H9 (cell line): ENCODE measurements around the gene MEI4. TPM values are rescaled to one million over a fixed set of nuclear protein-coding genes. Genes with fewer than 3 reads are reported as not detected.
A peak's percentile ranks its signal among the peaks of the same experiment; 100 is the strongest.

Experiments
- DNase-seq: peaks from one replicate; pipeline ENCODE4 v3.0.0-alpha.2; 2017
- H2AFZ ChIP-seq: one replicate; pipeline ENCODE4 v1.6.1; 2013; ENCODE audit warnings: mild to moderate bottlenecking, low read length, control low read depth, moderate library complexity
- H2AK5ac ChIP-seq: 2 replicates; pipeline ENCODE4 v1.6.1; 2013; ENCODE audit warnings: low read length, control low read depth, mixed read lengths; ENCODE audit not compliant: insufficient read length
- H2BK120ac ChIP-seq: one replicate; pipeline ENCODE4 v1.6.1; 2013; ENCODE audit warnings: low read depth, mild to moderate bottlenecking, low read length, control low read depth, inconsistent platforms; ENCODE audit not compliant: poor library complexity, severe bottlenecking
- H2BK12ac ChIP-seq: 2 replicates; pipeline ENCODE4 v1.6.1; 2013; ENCODE audit warnings: low read length, control low read depth, mixed read lengths, low read depth; ENCODE audit not compliant: insufficient read length
- H2BK15ac ChIP-seq: 2 replicates; pipeline ENCODE4 v1.6.1; 2013; ENCODE audit warnings: low read depth, low read length, control low read depth
- H2BK20ac ChIP-seq: one replicate; pipeline ENCODE4 v1.6.1; 2013; ENCODE audit warnings: low read depth, mild to moderate bottlenecking, low read length, control low read depth, inconsistent platforms; ENCODE audit not compliant: poor library complexity, severe bottlenecking
- H2BK5ac ChIP-seq: 2 replicates; pipeline ENCODE4 v1.6.1; 2013; ENCODE audit warnings: low read length, control low read depth, mixed read lengths; ENCODE audit not compliant: insufficient read length
- H3K14ac ChIP-seq: 2 replicates; pipeline ENCODE4 v1.6.1; 2013; ENCODE audit warnings: low read length, control low read depth; ENCODE audit not compliant: insufficient read depth
- H3K18ac ChIP-seq: 2 replicates; pipeline ENCODE4 v1.6.1; 2013; ENCODE audit warnings: low read depth, mild to moderate bottlenecking, mixed read lengths, low read length, control low read depth; ENCODE audit not compliant: insufficient read length
- H3K23ac ChIP-seq: 2 replicates; pipeline ENCODE4 v1.6.1; 2013; ENCODE audit warnings: low read length, control low read depth, mixed read lengths, low read depth; ENCODE audit not compliant: insufficient read length
- H3K23me2 ChIP-seq: 2 replicates; pipeline ENCODE4 v1.6.1; 2013; ENCODE audit warnings: low read depth, mild to moderate bottlenecking, mixed read lengths, low read length, control low read depth; ENCODE audit not compliant: insufficient read length, poor library complexity, severe bottlenecking
- H3K27ac ChIP-seq: 2 replicates; pipeline ENCODE4 v1.5.1; 2013; ENCODE audit warnings: low read length, control low read depth, mixed read lengths, low read depth; ENCODE audit not compliant: insufficient read length
- H3K27me3 ChIP-seq: 2 replicates; pipeline ENCODE4 v1.6.1; 2013; ENCODE audit warnings: low read length, control low read depth, inconsistent platforms; ENCODE audit not compliant: insufficient read depth
- H3K4ac ChIP-seq: 2 replicates; pipeline ENCODE4 v1.6.1; 2013; ENCODE audit warnings: low read depth, mild to moderate bottlenecking, control low read depth, inconsistent platforms, low read length, moderate library complexity
- H3K4me1 ChIP-seq: 2 replicates; pipeline ENCODE4 v1.6.1; 2013; ENCODE audit warnings: low read length, control low read depth, inconsistent platforms; ENCODE audit not compliant: insufficient read depth
- H3K4me2 ChIP-seq: 2 replicates; pipeline ENCODE4 v1.6.1; 2013; ENCODE audit warnings: low read length, control low read depth, mixed read lengths; ENCODE audit not compliant: insufficient read length, insufficient read depth
- H3K56ac ChIP-seq: 2 replicates; pipeline ENCODE4 v1.6.1; 2013; ENCODE audit warnings: low read depth, mild to moderate bottlenecking, mixed read lengths, low read length, control low read depth; ENCODE audit not compliant: insufficient read length
- H3K79me1 ChIP-seq: 2 replicates; pipeline ENCODE4 v1.6.1; 2013; ENCODE audit warnings: low read depth, mild to moderate bottlenecking, moderate library complexity, low read length, control low read depth, inconsistent platforms; ENCODE audit not compliant: insufficient read depth, poor library complexity, severe bottlenecking
- H3K79me2 ChIP-seq: 2 replicates; pipeline ENCODE4 v1.6.1; 2013; ENCODE audit warnings: low read length, control low read depth, inconsistent platforms; ENCODE audit not compliant: insufficient read depth
- H3K9ac ChIP-seq: 2 replicates; pipeline ENCODE4 v1.6.1; 2013; ENCODE audit warnings: low read length, control low read depth, mixed read lengths; ENCODE audit not compliant: insufficient read length; ENCODE audit errors: extremely low read depth
- H3K9me3 ChIP-seq: one replicate; pipeline ENCODE4 v1.6.1; 2013; ENCODE audit warnings: low read depth, low read length, inconsistent platforms; ENCODE audit not compliant: control insufficient read depth
- H3T11ph ChIP-seq: one replicate; pipeline ENCODE4 v1.6.1; 2013; ENCODE audit warnings: mild to moderate bottlenecking, low read length, control low read depth, inconsistent platforms
- H4K20me1 ChIP-seq: one replicate; pipeline ENCODE4 v1.6.1; 2013; ENCODE audit not compliant: control insufficient read depth, insufficient read length, insufficient read depth
- H4K5ac ChIP-seq: 2 replicates; pipeline ENCODE4 v1.6.1; 2013; ENCODE audit warnings: low read depth, mild to moderate bottlenecking, mixed read lengths, low read length, control low read depth; ENCODE audit not compliant: insufficient read length
- H4K8ac ChIP-seq: replicated peaks from 2 replicates; pipeline ENCODE4 v1.6.1; 2013; ENCODE audit warnings: low read length, control low read depth, mixed read lengths, low read depth; ENCODE audit not compliant: insufficient read length
- H4K91ac ChIP-seq: 2 replicates; pipeline ENCODE4 v1.6.1; 2013; ENCODE audit warnings: low read depth, mild to moderate bottlenecking, moderate library complexity, mixed read lengths, low read length, control low read depth; ENCODE audit not compliant: insufficient read length
- H3K27ac Mint-ChIP-seq, 3 experiments: 2 replicates in 2 of 3; 3 replicates in 1 of 3; pipeline ENCODE4 v1.8.0; 2020 to 2021; ENCODE audit warnings: mixed read lengths in 3 of 3, mild to moderate bottlenecking in 1 of 3, moderate library complexity in 1 of 3
- H3K27me3 Mint-ChIP-seq: 2 replicates; pipeline ENCODE4 v1.8.0; 2021; ENCODE audit warnings: low read depth, mild to moderate bottlenecking, moderate library complexity, mixed read lengths
- H3K36me3 Mint-ChIP-seq, 3 experiments: 2 replicates in 2 of 3; 3 replicates in 1 of 3; pipeline ENCODE4 v1.8.0; 2020 to 2021; ENCODE audit warnings: low read depth in 3 of 3, mixed read lengths in 3 of 3; ENCODE audit not compliant: insufficient read depth in 1 of 3
- H3K4me1 Mint-ChIP-seq, 2 experiments: 2 replicates each; pipeline ENCODE4 v1.8.0; 2020; ENCODE audit warnings: mixed read lengths in 2 of 2
- H3K4me3 Mint-ChIP-seq, 2 experiments: 2 replicates in 1 of 2; 3 replicates in 1 of 2; pipeline ENCODE4 v1.8.0; 2020 to 2021; ENCODE audit warnings: mild to moderate bottlenecking in 2 of 2, mixed read lengths in 2 of 2, moderate library complexity in 1 of 2
- H3K9me3 Mint-ChIP-seq, 2 experiments: 2 replicates in 1 of 2; 3 replicates in 1 of 2; pipeline ENCODE4 v1.8.0; 2020; ENCODE audit warnings: mild to moderate bottlenecking in 2 of 2, mixed read lengths in 2 of 2, moderate library complexity in 1 of 2
- CTCF ChIP-seq: fragments of 200-600 bp; sonication (generic); conservative IDR thresholded peaks from 3 replicates; pipeline ENCODE4 v1.8.0; 2021; ENCODE audit warnings: antibody characterized with exemption, mild to moderate bottlenecking
- WGBS: extraction: QIAGEN DNeasy Blood & Tissue Kit; methylation state at CpG from one replicate; pipeline ENCODE4 v1.1.7; 2013; ENCODE audit warnings: missing lambda C conversion rate, low lambda C conversion rate, mixed read lengths; ENCODE audit not compliant: insufficient read length; ENCODE audit errors: extremely low coverage; 5-methylcytosine and 5-hydroxymethylcytosine counted together
- total RNA-seq: library from RNA; stranded (reverse); gene quantifications from 2 replicates; pipeline ENCODE4 v1.2.1, GENCODE V29; 2021

The MEI4 gene
- total RNA-seq, 1 experiment from 2014 or later: 0.55 TPM

GRCh38 chr6:77926198-77926751 is 273.4 kb downstream of the MEI4 start:
- no peak overlapping the region for H2BK12ac ChIP-seq
- TF ChIP-seq CTCF: peak; percentile 75
- no peak overlapping the region for H3K27ac ChIP-seq
- no peaks in the 10 kb centered on the region for H3K4me1 ChIP-seq
- no peak overlapping the region for H4K5ac ChIP-seq
- H2AFZ ChIP-seq: no peak overlapping the region
- H3K14ac ChIP-seq: no peak overlapping the region
- H2BK20ac ChIP-seq: no peak overlapping the region
- no peak overlapping the region for H3T11ph ChIP-seq
- H3K4ac ChIP-seq: no peak overlapping the region
- H3K4me3 Mint-ChIP-seq: no peak overlapping the region
- no peak overlapping the region for H4K91ac ChIP-seq
- H2BK5ac ChIP-seq: no peak overlapping the region
- H3K23me2 ChIP-seq: no peaks in the 10 kb centered on the region
- no peak overlapping the region for H3K56ac ChIP-seq
- no peak overlapping the region for H2BK120ac ChIP-seq
- DNase-seq: no peak
- no peaks in the 10 kb centered on the region for H3K79me1 ChIP-seq
- no peak overlapping the region for H3K27ac Mint-ChIP-seq
- no peaks in the 10 kb centered on the region for H3K36me3 Mint-ChIP-seq
- H3K27me3 ChIP-seq: no peaks in the 10 kb centered on the region
- H3K9ac ChIP-seq: no peak overlapping the region
- no peak overlapping the region for H4K8ac ChIP-seq
- H4K20me1 ChIP-seq: no peaks in the 10 kb centered on the region
- H3K9me3 ChIP-seq: no peaks in the 10 kb centered on the region
- H2BK15ac ChIP-seq: no peak overlapping the region
- no CpG with 5 or more reads among the region's 3 CpGs for WGBS
- H3K9me3 Mint-ChIP-seq: no peaks in the 10 kb centered on the region; a peak in 1 of 5 replicates
- H3K4me1 Mint-ChIP-seq: no peaks in the 10 kb centered on the region
- no peak overlapping the region for H3K18ac ChIP-seq
- no peak overlapping the region for H3K23ac ChIP-seq
- H3K4me2 ChIP-seq: no peak overlapping the region
- H3K27me3 Mint-ChIP-seq: no peaks in the 10 kb centered on the region
- no peaks in the 10 kb centered on the region for H3K79me2 ChIP-seq
- no peak overlapping the region for H2AK5ac ChIP-seq
